Mesendoderm (in vitro differentiated cells): ENCODE data around the gene TWF2.

Source experiments
- DNase-seq: peaks from one replicate; pipeline ENCODE4 v3.0.0; 2013
- H2AK5ac ChIP-seq: 2 replicates; pipeline ENCODE4 v1.6.1; 2013; ENCODE audit warnings: low read length, inconsistent platforms
- H2BK120ac ChIP-seq: 2 replicates; pipeline ENCODE4 v1.6.1; 2013; ENCODE audit warnings: low read depth, mild to moderate bottlenecking, low read length, moderate library complexity, mixed read lengths
- H2BK15ac ChIP-seq: replicated peaks from 2 replicates; pipeline ENCODE4 v1.6.1; 2013; ENCODE audit warnings: low read depth, mild to moderate bottlenecking, moderate library complexity
- H2BK5ac ChIP-seq: 2 replicates; pipeline ENCODE4 v1.6.1; 2013; ENCODE audit warnings: low read length, inconsistent platforms
- H3K18ac ChIP-seq: 2 replicates; pipeline ENCODE4 v1.6.1; 2013; ENCODE audit warnings: mild to moderate bottlenecking, low read length, mixed read lengths
- H3K23ac ChIP-seq: one replicate; pipeline ENCODE4 v1.6.1; 2013; ENCODE audit warnings: low read length
- H3K27ac ChIP-seq: 2 replicates; pipeline ENCODE4 v1.5.1; 2013; ENCODE audit warnings: low read depth, mild to moderate bottlenecking, inconsistent platforms, low read length, moderate library complexity
- H3K27me3 ChIP-seq: 2 replicates; pipeline ENCODE4 v1.6.1; 2013; ENCODE audit warnings: low read length, control low read depth, mild to moderate bottlenecking, inconsistent platforms; ENCODE audit not compliant: insufficient read depth, poor library complexity
- H3K36me3 ChIP-seq: 2 replicates; pipeline ENCODE4 v1.6.1; 2013; ENCODE audit warnings: low read length, inconsistent platforms; ENCODE audit not compliant: control insufficient read depth, insufficient read depth
- H3K4ac ChIP-seq: one replicate; pipeline ENCODE4 v1.6.1; 2013; ENCODE audit warnings: low read depth, mild to moderate bottlenecking, low read length, moderate library complexity
- H3K4me1 ChIP-seq: 2 replicates; pipeline ENCODE4 v1.6.1; 2013; ENCODE audit warnings: low read depth, low read length, inconsistent platforms; ENCODE audit not compliant: control insufficient read depth
- H3K4me2 ChIP-seq: 2 replicates; pipeline ENCODE4 v1.6.1; 2013; ENCODE audit warnings: low read length
- H3K4me3 ChIP-seq: 2 replicates; pipeline ENCODE4 v1.5.1; 2013; ENCODE audit warnings: mild to moderate bottlenecking, low read length
- H3K56ac ChIP-seq: one replicate; pipeline ENCODE4 v1.6.1; 2013; ENCODE audit warnings: low read length
- H3K79me1 ChIP-seq: 2 replicates; pipeline ENCODE4 v1.6.1; 2013; ENCODE audit warnings: low read length, inconsistent platforms
- H3K79me2 ChIP-seq: 2 replicates; pipeline ENCODE4 v1.6.1; 2013; ENCODE audit warnings: mild to moderate bottlenecking, low read length; ENCODE audit not compliant: control insufficient read depth, insufficient read depth
- H3K9ac ChIP-seq: 2 replicates; pipeline ENCODE4 v1.6.1; 2013; ENCODE audit warnings: low read length, inconsistent platforms
- H4K5ac ChIP-seq: one replicate; pipeline ENCODE4 v1.6.1; 2013; ENCODE audit warnings: low read length
- H4K8ac ChIP-seq: one replicate; pipeline ENCODE4 v1.6.1; 2013; ENCODE audit warnings: low read depth, mild to moderate bottlenecking, control low read depth, low read length, moderate library complexity
- WGBS: extraction: QIAGEN DNeasy Blood & Tissue Kit; methylation state at CpG from one replicate; pipeline ENCODE4 v1.1.7; 2013; ENCODE audit warnings: low lambda C conversion rate, missing lambda C conversion rate; ENCODE audit not compliant: insufficient coverage; ENCODE audit errors: extremely low coverage; 5-methylcytosine and 5-hydroxymethylcytosine counted together

Gene TWF2

GRCh38 chr3:52228266-52228665 is 10.7 kb downstream of the TWF2 start:
- H3K4me2 ChIP-seq, result no peak overlapping the region
- no peak overlapping the region for H3K56ac ChIP-seq
- H2AK5ac ChIP-seq, result no peak overlapping the region
- no peak overlapping the region for H3K4ac ChIP-seq
- no peak overlapping the region for H2BK5ac ChIP-seq
- no peak overlapping the region for H2BK120ac ChIP-seq
- no peak overlapping the region for H3K9ac ChIP-seq
- no peak overlapping the region for H3K4me3 ChIP-seq
- no peaks in the 10 kb centered on the region for H3K4me1 ChIP-seq
- no peak overlapping the region for H3K18ac ChIP-seq
- no peak overlapping the region for H3K23ac ChIP-seq
- no peak overlapping the region for H4K5ac ChIP-seq
- no peak overlapping the region for H2BK15ac ChIP-seq
- no peak overlapping the region for H4K8ac ChIP-seq
- H3K79me1 ChIP-seq, result no peaks in the 10 kb centered on the region
- H3K27me3 ChIP-seq, result no peaks in the 10 kb centered on the region
- peaks cover 8% of the 10 kb centered on the region for H3K36me3 ChIP-seq
- no peaks in the 10 kb centered on the region for H3K79me2 ChIP-seq
- H3K27ac ChIP-seq, result no peak overlapping the region
- WGBS, result no CpG with 5 or more reads among the region's 10 CpGs
- no peak for DNase-seq

- no peak overlapping the region for H4K8ac ChIP-seq
- no peaks in the 10 kb centered on the region for H3K27me3 ChIP-seq
- H3K9ac ChIP-seq, result no peak overlapping the region
- H3K79me2 ChIP-seq, result no peaks in the 10 kb centered on the region
- no peak overlapping the region for H2BK5ac ChIP-seq
- no peak overlapping the region for H2BK120ac ChIP-seq
- DNase-seq, result no peak
- no peak overlapping the region for H3K4me2 ChIP-seq
- no peaks in the 10 kb centered on the region for H3K4me1 ChIP-seq
- H3K79me1 ChIP-seq, result no peaks in the 10 kb centered on the region
- no peak overlapping the region for H2AK5ac ChIP-seq
- no peak overlapping the region for H3K4ac ChIP-seq
- no peak overlapping the region for H2BK15ac ChIP-seq
- H3K18ac ChIP-seq, result no peak overlapping the region
- no peak overlapping the region for H3K56ac ChIP-seq
- no peak overlapping the region for H4K5ac ChIP-seq
- no peak overlapping the region for H3K27ac ChIP-seq
- WGBS, result no CpG with 5 or more reads among the region's 7 CpGs
- H3K36me3 ChIP-seq, result peaks cover 8% of the 10 kb centered on the region
- H3K4me3 ChIP-seq, result no peak overlapping the region
- H3K23ac ChIP-seq, result no peak overlapping the region
These were observed 11.2 kb downstream of the TWF2 start for GRCh38 chr3:52227766-52228165.

GRCh38 chr3:52227117-52227516 is 11.8 kb downstream of the TWF2 start:
- no CpG with 5 or more reads among the region's 4 CpGs for WGBS
- Histone ChIP-seq H3K27ac (no peak overlapping the region), H3K27me3 (no peaks in the 10 kb centered on the region), H3K23ac (no peak overlapping the region), H2BK120ac (no peak overlapping the region), H3K4me1 (no peaks in the 10 kb centered on the region), H3K4me3 (no peak overlapping the region), H3K79me1 (no peaks in the 10 kb centered on the region), H3K18ac (no peak overlapping the region), H3K4me2 (no peak overlapping the region), H4K5ac (no peak overlapping the region), H3K56ac (no peak overlapping the region), H3K4ac (no peak overlapping the region), H2AK5ac (no peak overlapping the region), H2BK5ac (no peak overlapping the region), H2BK15ac (no peak overlapping the region), H3K9ac (no peak overlapping the region), H3K79me2 (no peaks in the 10 kb centered on the region), H3K36me3 (peaks cover 8% of the 10 kb centered on the region), H4K8ac (no peak overlapping the region)
- no peak for DNase-seq

GRCh38 chr3:52226229-52226817 is 12.6 kb downstream of the TWF2 start:
- Histone ChIP-seq H2BK15ac (no peak overlapping the region), H3K79me1 (no peaks in the 10 kb centered on the region), H2AK5ac (no peak overlapping the region), H2BK120ac (no peak overlapping the region), H3K4me3 (no peak overlapping the region), H3K27me3 (no peaks in the 10 kb centered on the region), H3K18ac (no peak overlapping the region), H4K5ac (no peak overlapping the region), H3K4me1 (no peaks in the 10 kb centered on the region), H3K23ac (no peak overlapping the region), H3K9ac (no peak overlapping the region), H3K4me2 (no peak overlapping the region), H3K36me3 (peaks cover 8% of the 10 kb centered on the region), H3K4ac (no peak overlapping the region), H3K56ac (no peak overlapping the region), H4K8ac (no peak overlapping the region), H2BK5ac (no peak overlapping the region), H3K27ac (no peak overlapping the region), H3K79me2 (no peaks in the 10 kb centered on the region)
- WGBS, result no CpG with 5 or more reads among the region's 5 CpGs
- DNase-seq, result no peak

GRCh38 chr3:52225452-52226228 is 13.3 kb downstream of the TWF2 start, which contains the start of gene TLR9:
Gene TLR9, minus strand, starts transcription at chr3:52225645. Its CDS starts 116 bp downstream, at chr3:52225529.
- H3K4me2 ChIP-seq, result no peak within 1 kb of the TSS
- no peaks in the 10 kb centered on the region for H3K27me3 ChIP-seq
- H2AK5ac ChIP-seq, result no peak within 1 kb of the TSS
- no CpG with 5 or more reads among the region's 9 CpGs for WGBS
- H4K5ac ChIP-seq, result no peak within 1 kb of the TSS
- no peak within 1 kb of the TSS for H2BK15ac ChIP-seq
- H2BK5ac ChIP-seq, result no peak within 1 kb of the TSS
- H3K79me2 ChIP-seq, result no peaks in the 10 kb centered on the region
- H3K56ac ChIP-seq, result no peak within 1 kb of the TSS
- H3K79me1 ChIP-seq, result no peaks in the 10 kb centered on the region
- peaks cover 6% of the 10 kb centered on the region for H3K36me3 ChIP-seq
- H3K9ac ChIP-seq, result no peak within 1 kb of the TSS
- no peak within 1 kb of the TSS for H2BK120ac ChIP-seq
- no peak within 1 kb of the TSS for H3K18ac ChIP-seq
- no peak within 1 kb of the TSS for H3K27ac ChIP-seq
- no peak within 1 kb of the TSS for H3K23ac ChIP-seq
- no peak within 1 kb of the TSS for H4K8ac ChIP-seq
- no peak within 1 kb of the TSS for H3K4me3 ChIP-seq
- no peak for DNase-seq
- H3K4ac ChIP-seq, result no peak within 1 kb of the TSS
- H3K4me1 ChIP-seq, result no peaks in the 10 kb centered on the region
